ENCODE data around the gene CTNNBL1.
"Not testable (repeated sequence)": the region's sequence is repeated elsewhere in the genome, so short reads cannot be mapped to it uniquely, and the experiment has no call there.

The CTNNBL1 gene

GRCh38 chr20:37693635-37694626 is at the start of gene CTNNBL1:
Gene CTNNBL1 (plus strand): TSS chr20:37694030. CDS start chr20:37694123, 93 bp downstream.
- DNase-seq, result peak; percentile 66 to 97 (median 94)

- DNase-seq, result no peak
These were observed 49.2 kb upstream of the CTNNBL1 start for GRCh38 chr20:37644605-37645004.

GRCh38 chr20:37647946-37648345 is 45.9 kb upstream of the CTNNBL1 start:
- no peak for DNase-seq

- no peak for DNase-seq
These were observed 44.8 kb upstream of the CTNNBL1 start for GRCh38 chr20:37649017-37649416.

GRCh38 chr20:37649676-37650370 is 44.0 kb upstream of the CTNNBL1 start:
- no peak for DNase-seq

- DNase-seq, result no peak
These were observed 43.2 kb upstream of the CTNNBL1 start for GRCh38 chr20:37650661-37651060.

GRCh38 chr20:37651932-37652331 is 41.9 kb upstream of the CTNNBL1 start:
- DNase-seq, result peak in 1 of 14 donors; percentile 11

GRCh38 chr20:37656945-37657344 is 36.9 kb upstream of the CTNNBL1 start:
- no peak for DNase-seq

GRCh38 chr20:37657924-37658804 is 35.7 kb upstream of the CTNNBL1 start:
- DNase-seq, result no peak

GRCh38 chr20:37661519-37661918 is 32.3 kb upstream of the CTNNBL1 start:
- DNase-seq, result no peak

GRCh38 chr20:37662308-37662707 is 31.5 kb upstream of the CTNNBL1 start:
- DNase-seq, result no peak

GRCh38 chr20:37664595-37664994 is 29.2 kb upstream of the CTNNBL1 start:
- not testable (repeated sequence) for DNase-seq

- DNase-seq, result no peak
These were observed 25.7 kb upstream of the CTNNBL1 start for GRCh38 chr20:37668166-37668565.

GRCh38 chr20:37669062-37669772 is 24.6 kb upstream of the CTNNBL1 start:
- DNase-seq, result no peak

GRCh38 chr20:37669773-37670236 is 24.0 kb upstream of the CTNNBL1 start:
- DNase-seq, result peak in 1 of 14 donors; percentile 12

- peak in 6 of 14 donors; percentile 2 to 36 (median 4) for DNase-seq
These were observed 23.5 kb upstream of the CTNNBL1 start for GRCh38 chr20:37670351-37670791.

- DNase-seq, result no peak
These were observed 21.7 kb upstream of the CTNNBL1 start for GRCh38 chr20:37672143-37672542.

GRCh38 chr20:37673444-37673843 is 20.4 kb upstream of the CTNNBL1 start:
- DNase-seq, result no peak

GRCh38 chr20:37676440-37676839 is 17.4 kb upstream of the CTNNBL1 start:
- no peak for DNase-seq

GRCh38 chr20:37677969-37678861 is 15.6 kb upstream of the CTNNBL1 start:
- no peak for DNase-seq
